K562 (cell line): ENCODE measurements around the gene ZKSCAN4. TPM values are rescaled to one million over a fixed set of nuclear protein-coding genes. Genes with fewer than 3 reads are reported as not detected.

Experiments used
- ATF1 ChIP-seq, 2 experiments: fragments of 450-650 bp in 1 of 2; IDR thresholded peaks; 2 replicates each; pipeline ENCODE4 v1.6.1; 2016; ENCODE audit warnings: missing compliant biosample characterization in 1 of 2, missing genetic modification characterization in 1 of 2
- E2F8 ChIP-seq: fragments of 450-650 bp; IDR thresholded peaks from 2 replicates; pipeline ENCODE4 v1.7.1; 2018; ENCODE audit warnings: mild to moderate bottlenecking, low read depth; ENCODE audit not compliant: partially characterized antibody
- EP400 ChIP-seq: fragments of 450-650 bp; IDR thresholded peaks from 2 replicates; pipeline ENCODE4 v1.6.1; 2017; ENCODE audit warnings: antibody characterized with exemption, mild to moderate bottlenecking, moderate library complexity
- HDAC6 ChIP-seq: IDR thresholded peaks from 2 replicates; pipeline ENCODE4 v1.6.1; 2012; ENCODE audit warnings: low read depth, mild to moderate bottlenecking, control low read depth, inconsistent platforms, low read length, moderate library complexity
- HOMEZ ChIP-seq: fragments of 250-450 bp; sonication (Bioruptor Pico); IDR thresholded peaks from 2 replicates; pipeline ENCODE4 v1.4.0; 2020; ENCODE audit warnings: mild to moderate bottlenecking, moderate library complexity
- L3MBTL2 ChIP-seq: fragments of 450-650 bp; IDR thresholded peaks from 2 replicates; pipeline ENCODE4 v1.6.1; 2016; ENCODE audit warnings: mild to moderate bottlenecking, moderate library complexity
- PCBP1 ChIP-seq: fragments of 200-400 bp; formaldehyde crosslinking; IDR thresholded peaks from 2 replicates; pipeline ENCODE4 v1.6.1; 2018; ENCODE audit warnings: mild to moderate bottlenecking, low read depth, low read length; ENCODE audit not compliant: poor library complexity, severe bottlenecking
- SFPQ ChIP-seq: fragments of 200-400 bp; formaldehyde crosslinking; IDR thresholded peaks from 2 replicates; pipeline ENCODE4 v1.6.1; 2017; ENCODE audit warnings: mild to moderate bottlenecking, low read depth, low read length, moderate library complexity
- ZBTB11 ChIP-seq, 3 experiments: fragments of 200-800 bp in 1 of 3; fragments of 250-450 bp in 1 of 3; fragments of 450-650 bp in 1 of 3; sonication (Bioruptor Pico) in 1 of 3; sonication (Bioruptor generic) in 1 of 3; formaldehyde crosslinking in 1 of 3; IDR thresholded peaks; 2 replicates each; pipeline versions ENCODE4 v1.6.1 to v1.8.0; 2016 to 2022; ENCODE audit warnings: mild to moderate bottlenecking in 2 of 3, missing genetic modification characterization in 2 of 3, missing compliant biosample characterization in 1 of 3, moderate library complexity in 1 of 3
- ZFP91 ChIP-seq: sonication (generic); formaldehyde crosslinking; IDR thresholded peaks from 2 replicates; pipeline ENCODE4 v1.8.0; 2022; ENCODE audit warnings: mild to moderate bottlenecking, missing genetic modification reagents
- ZNF184 ChIP-seq: sonication (generic); formaldehyde crosslinking; IDR thresholded peaks from 2 replicates; pipeline ENCODE4 v1.5.0; 2020; ENCODE audit warnings: missing genetic modification reagents
- ZNF224 ChIP-seq: sonication (generic); formaldehyde crosslinking; IDR thresholded peaks from 2 replicates; pipeline ENCODE4 v1.8.0; 2022; ENCODE audit warnings: mild to moderate bottlenecking, missing genetic modification reagents
- ZNF24 ChIP-seq: fragments of 450-650 bp; IDR thresholded peaks from 2 replicates; pipeline ENCODE4 v1.6.1; 2016
- ZNF766 ChIP-seq: fragments of 200-800 bp; sonication (Bioruptor generic); conservative IDR thresholded peaks from 2 replicates; pipeline ENCODE4 v1.6.1; 2016; ENCODE audit warnings: missing genetic modification characterization, missing compliant biosample characterization
- polyA plus RNA-seq, 8 experiments: library from polyadenylated mRNA; depleted of rRNA in 4 of 8; stranded (reverse) in 5 of 8; unstranded in 3 of 8; fragments of >200 nt; fragmentation: Nextera tagmentation in 2 of 8; fragmentation: Illumina TruSeq in 1 of 8; extraction: Ambion mirVana in 2 of 8; extraction: Trizol in 1 of 8; gene quantifications; 2 replicates each; pipeline versions ENCODE4 v1.2.1 to v1.2.3, GENCODE V29; 2011 to 2014; ENCODE audit warnings: inconsistent platforms in 1 of 8, missing spikeins in 1 of 8
- total RNA-seq, 7 experiments: library from RNA; depleted of rRNA in 6 of 7; stranded (reverse); fragments of >200 nt in 6 of 7; fragmentation: Illumina TruSeq in 2 of 7; extraction: Trizol in 2 of 7; gene quantifications; 2 replicates each; pipeline versions ENCODE4 v1.2.1 to v1.2.3, GENCODE V29; 2011 to 2021; ENCODE audit warnings: low replicate concordance in 1 of 7

Gene ZKSCAN4
- total and polyA plus RNA-seq, 9 of the 15 experiments (the other 6 are each of a cell fraction or from before 2014, with no cell fraction given): 1.2 to 5.3 (median 4.7) TPM

- TF ChIP-seq SFPQ (no peak), L3MBTL2 (peak; percentile 73), ZFP91 (CRISPR knock-in tag) (no peak), EP400 (peak; percentile 55), ZNF766 (no peak), ZBTB11 (CRISPR knock-in tag; IDR thresholded peaks at IDR 0.05) (peak in 1 of 3 experiments; percentile 80; a peak in 2 of 6 replicates), ZNF24 (peak; percentile 30; the same call in 1 of the 2 replicates), ZNF224 (CRISPR knock-in tag) (0 out of 2 replicates have a peak, but pooled peaks have one; percentile 64), PCBP1 (no peak), E2F8 (peak; percentile 47), ZNF184 (no peak), HOMEZ (CRISPR knock-in tag) (no peak), ATF1 (CRISPR knock-in tag; IDR thresholded peaks at IDR 0.05) (no peak), ATF1 (tag; IDR thresholded peaks at IDR 0.05) (peak; percentile 70), HDAC6 (no peak)
These were observed 29.4 kb upstream of the ZKSCAN4 start, which contains the start of gene PGBD1 (continued) for GRCh38 chr6:28281288-28282064.
